Ishikawa (cell line): ENCODE measurements around the gene TRPM3.

Experiments used
- CEBPB ChIP-seq: IDR thresholded peaks from 2 replicates; pipeline ENCODE4 v1.6.1; 2012
- CREB1 ChIP-seq: IDR thresholded peaks from 2 replicates; pipeline ENCODE4 v1.6.1; 2012; ENCODE audit warnings: low read depth
- EGR1 ChIP-seq: IDR thresholded peaks from 2 replicates; pipeline ENCODE4 v1.6.1; 2012
- EP300 ChIP-seq: IDR thresholded peaks from 2 replicates; pipeline ENCODE4 v1.6.1; 2012; ENCODE audit warnings: borderline replicate concordance
- FOXM1 ChIP-seq: IDR thresholded peaks from 2 replicates; pipeline ENCODE4 v1.6.1; 2012; ENCODE audit warnings: low read depth, borderline replicate concordance
- MAX ChIP-seq: IDR thresholded peaks from 2 replicates; pipeline ENCODE4 v1.6.1; 2012
- NFIC ChIP-seq: IDR thresholded peaks from 2 replicates; pipeline ENCODE4 v1.6.1; 2012
- RAD21 ChIP-seq: IDR thresholded peaks from 2 replicates; pipeline ENCODE4 v1.6.1; 2012; ENCODE audit warnings: low read depth
- REST ChIP-seq: IDR thresholded peaks from 2 replicates; pipeline ENCODE4 v1.6.1; 2012; ENCODE audit warnings: low read depth, mild to moderate bottlenecking
- TAF1 ChIP-seq: IDR thresholded peaks from 2 replicates; pipeline ENCODE4 v1.6.1; 2012; ENCODE audit warnings: low read depth, mild to moderate bottlenecking
- TCF12 ChIP-seq: IDR thresholded peaks from 2 replicates; pipeline ENCODE4 v1.6.1; 2012; ENCODE audit warnings: low read depth
- TEAD4 ChIP-seq: IDR thresholded peaks from 2 replicates; pipeline ENCODE4 v1.6.1; 2012
- YY1 ChIP-seq: IDR thresholded peaks from 2 replicates; pipeline ENCODE4 v1.6.1; 2012; ENCODE audit warnings: low read depth
- ZBTB7A ChIP-seq: IDR thresholded peaks from 2 replicates; pipeline ENCODE4 v1.6.1; 2012; ENCODE audit warnings: low read depth
- TF ChIP-seq, protein P1 (sequence below): IDR thresholded peaks from 2 replicates; pipeline ENCODE4 v1.6.1; 2012

The TRPM3 gene

DNA sequence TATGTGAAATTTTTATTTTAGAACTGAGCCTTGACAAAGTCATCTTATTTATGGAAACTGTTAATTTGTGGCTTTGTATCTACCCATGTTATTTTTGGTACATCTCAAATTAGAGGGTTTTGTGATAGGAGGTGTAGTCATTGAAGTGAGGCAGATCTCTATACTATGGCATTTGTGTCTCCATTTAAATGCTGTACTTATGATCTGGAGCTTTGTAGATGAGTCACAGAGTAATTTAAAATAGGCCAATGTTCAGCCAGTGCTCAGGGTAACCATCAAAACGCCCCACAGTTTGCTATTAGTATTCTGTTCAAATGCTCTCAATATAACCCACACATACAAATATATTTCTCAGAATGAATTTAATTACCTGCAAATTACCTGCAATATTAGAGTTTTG is 355.5 kb downstream of the TRPM3 start:
- no peak for TF ChIP-seq RAD21
- TF ChIP-seq TAF1, result no peak
- TF ChIP-seq NFIC, result no peak
- no peak for TF ChIP-seq EGR1
- TF ChIP-seq, protein P1, sequence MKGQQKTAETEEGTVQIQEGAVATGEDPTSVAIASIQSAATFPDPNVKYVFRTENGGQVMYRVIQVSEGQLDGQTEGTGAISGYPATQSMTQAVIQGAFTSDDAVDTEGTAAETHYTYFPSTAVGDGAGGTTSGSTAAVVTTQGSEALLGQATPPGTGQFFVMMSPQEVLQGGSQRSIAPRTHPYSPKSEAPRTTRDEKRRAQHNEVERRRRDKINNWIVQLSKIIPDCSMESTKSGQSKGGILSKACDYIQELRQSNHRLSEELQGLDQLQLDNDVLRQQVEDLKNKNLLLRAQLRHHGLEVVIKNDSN, result no peak
- TF ChIP-seq REST, result no peak
- TF ChIP-seq EP300, result no peak
- no peak for TF ChIP-seq TEAD4
- TF ChIP-seq MAX, result no peak
- no peak for TF ChIP-seq FOXM1
- no peak for TF ChIP-seq ZBTB7A
- no peak for TF ChIP-seq TCF12
- TF ChIP-seq CREB1, result no peak
- no peak for TF ChIP-seq CEBPB
- no peak for TF ChIP-seq YY1

DNA sequence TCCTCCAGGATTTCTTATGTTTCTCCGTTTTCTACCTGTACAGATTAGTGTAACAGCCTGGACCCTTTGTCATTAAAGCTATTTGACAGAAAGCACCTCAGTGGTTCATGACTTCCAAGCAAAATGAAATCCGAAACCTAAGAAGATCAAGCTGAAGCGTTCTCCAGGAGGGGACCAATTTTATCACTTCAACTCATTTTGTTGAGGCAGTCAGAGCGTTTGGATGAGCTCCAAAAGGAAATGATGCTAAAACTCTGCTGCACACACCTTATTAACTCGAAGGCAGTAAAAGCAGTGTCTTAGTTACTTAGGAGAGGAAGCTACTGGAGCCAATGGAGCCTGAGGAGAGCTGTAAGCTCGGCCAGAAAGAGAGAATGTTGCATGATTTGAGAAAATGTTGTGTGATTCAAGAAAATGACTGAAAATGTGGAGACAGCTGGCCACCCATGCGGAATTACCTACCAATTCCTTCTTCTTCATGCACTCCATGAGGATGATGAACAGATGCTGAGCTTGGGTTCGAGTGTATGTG is 360.2 kb downstream of the TRPM3 start:
- TF ChIP-seq TCF12 (no peak), EP300 (no peak), FOXM1 (no peak), ZBTB7A (no peak), EGR1 (no peak), NFIC (no peak), MAX (no peak), TAF1 (no peak), RAD21 (no peak), REST (no peak), YY1 (no peak)
- TF ChIP-seq, protein P1, result no peak

DNA sequence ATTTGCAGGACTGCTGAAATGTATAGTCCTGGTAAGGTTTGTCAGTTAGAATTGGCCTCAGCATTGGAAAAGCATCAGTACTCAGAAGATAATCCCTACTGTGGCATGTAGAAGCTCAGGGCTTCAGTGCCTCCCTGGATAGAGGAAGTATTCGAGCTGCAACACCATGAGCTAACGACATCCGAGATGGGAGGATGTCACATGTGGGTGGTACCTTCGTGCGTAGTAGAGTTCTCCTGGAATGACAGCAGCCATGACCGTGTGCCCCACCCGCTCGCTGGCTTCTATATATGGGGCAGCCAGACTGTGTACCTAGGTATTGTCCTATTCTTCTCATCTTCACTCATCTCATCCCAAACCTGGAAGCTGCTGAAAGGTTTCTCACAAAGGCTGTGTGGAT is 361.2 kb downstream of the TRPM3 start:
- TF ChIP-seq TCF12, result no peak
- TF ChIP-seq NFIC, result no peak
- no peak for TF ChIP-seq FOXM1
- TF ChIP-seq, protein P1, result no peak
- no peak for TF ChIP-seq CREB1
- TF ChIP-seq TEAD4, result no peak
- no peak for TF ChIP-seq RAD21
- TF ChIP-seq TAF1, result no peak
- TF ChIP-seq EGR1, result no peak
- no peak for TF ChIP-seq MAX
- no peak for TF ChIP-seq ZBTB7A
- TF ChIP-seq EP300, result no peak
- no peak for TF ChIP-seq YY1
- no peak for TF ChIP-seq CEBPB
- TF ChIP-seq REST, result no peak

GRCh38 chr9:70753311-70753710 is 368.1 kb downstream of the TRPM3 start:
- no peak for TF ChIP-seq EGR1
- no peak for TF ChIP-seq EP300
- TF ChIP-seq, protein P1, result no peak
- TF ChIP-seq RAD21, result no peak
- TF ChIP-seq MAX, result no peak
- no peak for TF ChIP-seq TCF12
- TF ChIP-seq YY1, result no peak
- no peak for TF ChIP-seq REST
- no peak for TF ChIP-seq FOXM1
- TF ChIP-seq ZBTB7A, result no peak
- TF ChIP-seq TEAD4, result no peak
